A673 (cell line): Measurements from ENCODE around the gene MRPL24. TPM values are rescaled to one million over a fixed set of nuclear protein-coding genes. Genes with fewer than 3 reads are reported as not detected.

Experiments used
- BruUV-seq: library from RNA; stranded (reverse); fragments of 400-500 nt; replicated peaks from 2 replicates; lab custom pipeline; 2021; lab: Mats Ljungman, UMichigan
- CTCF ChIA-PET: fragments of 300-600 bp; sonication (Branson Sonifier 250); formaldehyde crosslinking; loops from one replicate; lab custom pipeline; 2022; ENCODE audit warnings: antibody characterized with exemption; lab: Charles Lee
- POLR2A ChIA-PET: fragments of 300-600 bp; sonication (Branson Sonifier 250); formaldehyde crosslinking; loops from one replicate; lab custom pipeline; 2022; ENCODE audit warnings: antibody characterized with exemption; ENCODE audit not compliant: low non-redundant PET; lab: Charles Lee
- DNase-seq: peaks from one replicate; pipeline ENCODE4 v3.0.0-alpha.2; 2015; ENCODE audit warnings: low spot score
- H3K27ac ChIP-seq: fragments of 200-600 bp; sonication (generic); 2 replicates; pipeline ENCODE4 v1.5.1; 2016; ENCODE audit warnings: mixed run types, low read depth, mild to moderate bottlenecking, mixed read lengths, antibody characterized with exemption, low read length; ENCODE audit not compliant: poor library complexity, severe bottlenecking
- H3K27me3 ChIP-seq: fragments of 200-600 bp; sonication (generic); replicated peaks from 2 replicates; pipeline ENCODE4 v1.6.1; 2017; ENCODE audit warnings: mixed run types, low read depth, mild to moderate bottlenecking, mixed read lengths, antibody characterized with exemption, low read length; ENCODE audit not compliant: insufficient read depth, poor library complexity
- H3K36me3 ChIP-seq: fragments of 200-600 bp; sonication (generic); 2 replicates; pipeline ENCODE4 v1.6.1; 2016; ENCODE audit warnings: mixed run types, mild to moderate bottlenecking, mixed read lengths, antibody characterized with exemption, low read length; ENCODE audit not compliant: insufficient read depth, poor library complexity, severe bottlenecking
- H3K4me1 ChIP-seq: fragments of 200-600 bp; sonication (generic); 2 replicates; pipeline ENCODE4 v1.6.1; 2017; ENCODE audit warnings: mixed run types, mild to moderate bottlenecking, mixed read lengths, antibody characterized with exemption, low read length; ENCODE audit not compliant: insufficient read depth, poor library complexity, severe bottlenecking
- H3K4me3 ChIP-seq: fragments of 200-600 bp; sonication (generic); 2 replicates; pipeline ENCODE4 v1.5.1; 2016; ENCODE audit warnings: low read depth, mixed run types, mild to moderate bottlenecking, mixed read lengths, low read length; ENCODE audit not compliant: poor library complexity, severe bottlenecking
- H3K9me3 ChIP-seq: fragments of 200-600 bp; sonication (generic); 2 replicates; pipeline ENCODE4 v1.6.1; 2016; ENCODE audit warnings: mixed run types, low read depth, mild to moderate bottlenecking, mixed read lengths, antibody characterized with exemption, low read length; ENCODE audit not compliant: poor library complexity, severe bottlenecking
- CTCF ChIP-seq: fragments of 300-800, 200-600 bp; sonication (generic); conservative IDR thresholded peaks from 2 replicates; pipeline ENCODE4 v1.5.1; 2017; ENCODE audit warnings: low read depth, mild to moderate bottlenecking, antibody characterized with exemption, low read length, moderate library complexity, mixed read lengths
- EZH2 ChIP-seq: fragments of 200-600 bp; sonication (generic); IDR thresholded peaks from 2 replicates; pipeline ENCODE4 v1.6.1; 2017; ENCODE audit warnings: borderline replicate concordance, low read depth, mild to moderate bottlenecking, mixed read lengths, antibody characterized with exemption, low read length; ENCODE audit not compliant: poor library complexity, severe bottlenecking
- intact Hi-C: fragments of 100-400 bp; cut with micrococcal nuclease; formaldehyde crosslinking; loops from one replicate; pipeline ENCODE4 v1.10.0; 2022; ENCODE audit not compliant: unreplicated experiment
- total RNA-seq: library from RNA; stranded (reverse); gene quantifications from 2 replicates; pipeline ENCODE4 v1.2.3, GENCODE V29; 2021

The MRPL24 gene
- total RNA-seq, 1 experiment from 2014 or later = 85.7 TPM

GRCh38 chr1:156703336-156703735, 37.6 kb downstream of the MRPL24 start:
- Histone ChIP-seq H3K27ac (no peak overlapping the region), H3K4me1 (peaks cover 34% of the 10 kb centered on the region), H3K36me3 (no peaks in the 10 kb centered on the region), H3K27me3 (peaks cover 5% of the 10 kb centered on the region), H3K4me3 (no peak overlapping the region), H3K9me3 (no peaks in the 10 kb centered on the region)
- CTCF ChIA-PET = interaction anchor here (0.9 to 3.8 kb wide), 3 partner anchors 14 to 156 kb away, joined by 5 to 34 read pairs (median 7); no protein-coding TSS in a partner anchor
- intact Hi-C loops = no loop called here
- POLR2A ChIA-PET = no interaction called here
- DNase-seq = no peak
- no peak for TF ChIP-seq EZH2
- no peak for TF ChIP-seq CTCF
- no TSS peak for BruUV-seq

GRCh38 chr1:156700736-156701531, 40.0 kb downstream of the MRPL24 start:
- TF ChIP-seq EZH2 (no peak), CTCF (no peak)

GRCh38 chr1:156698995-156699394, 41.9 kb downstream of the MRPL24 start:
- BruUV-seq = no TSS peak
- TF ChIP-seq CTCF = no peak
- no peak for TF ChIP-seq EZH2
- no peaks in the 10 kb centered on the region for H3K27me3 ChIP-seq
- H3K36me3 ChIP-seq = no peaks in the 10 kb centered on the region
- ChIA-PET POLR2A (no interaction called here), CTCF (interaction anchor here (0.8 kb wide), 1 partner anchor 9 kb away, joined by 5 read pairs; no protein-coding TSS in a partner anchor)
- H3K4me1 ChIP-seq = peaks cover 11% of the 10 kb centered on the region
- H3K4me3 ChIP-seq = no peak overlapping the region
- no peak for DNase-seq
- H3K27ac ChIP-seq = no peak overlapping the region
- intact Hi-C loops = no loop called here
- no peaks in the 10 kb centered on the region for H3K9me3 ChIP-seq

More at GRCh38 chr1:156700736-156701531, 40.0 kb downstream of the MRPL24 start:
- DNase-seq = no peak
- CTCF ChIA-PET = interaction anchor here (0.6 to 3.8 kb wide), 2 partner anchors 12 to 256 kb away, joined by 4 to 34 read pairs; no protein-coding TSS in a partner anchor
- intact Hi-C loops = no loop called here
- Histone ChIP-seq H3K27ac (no peak overlapping the region), H3K4me3 (no peak overlapping the region), H3K4me1 (peaks cover 30% of the 10 kb centered on the region), H3K36me3 (no peaks in the 10 kb centered on the region), H3K27me3 (peaks cover 5% of the 10 kb centered on the region), H3K9me3 (no peaks in the 10 kb centered on the region)
- BruUV-seq = no TSS peak
- POLR2A ChIA-PET = no interaction called here
